Hindlimb muscle (tissue), 1 donor: ENCODE data around the gene CAPN11. TPM values are rescaled to one million over a fixed set of nuclear protein-coding genes. Genes with fewer than 3 reads are reported as not detected.
"Not testable (repeated sequence)": the region's sequence is repeated elsewhere in the genome, so short reads cannot be mapped to it uniquely, and the experiment has no call there.

Experiments used
- DNase-seq: peaks from one replicate; pipeline ENCODE4 v3.0.0-alpha.2; 2013
- polyA plus RNA-seq: library from polyadenylated mRNA; unstranded; fragments of 120-200 nt; gene quantifications from one replicate; pipeline ENCODE4 v1.2.1, GENCODE V29; 2013; ENCODE audit not compliant: insufficient read length

The CAPN11 gene
- polyA plus RNA-seq, 1 donor = 0.61 TPM

- DNase-seq = no peak
These were observed 25.2 kb downstream of the CAPN11 start for GRCh38 chr6:44183783-44184182.

GRCh38 chr6:44185356-44185755 is 26.7 kb downstream of the CAPN11 start:
- DNase-seq = not testable (repeated sequence)

GRCh38 chr6:44185953-44186634 is 27.5 kb downstream of the CAPN11 start:
- no peak for DNase-seq

- DNase-seq = no peak
These were observed 28.0 kb downstream of the CAPN11 start for GRCh38 chr6:44186635-44187025.

GRCh38 chr6:44188819-44189218 is 30.2 kb downstream of the CAPN11 start:
- no peak for DNase-seq

- no peak for DNase-seq
These were observed 30.6 kb downstream of the CAPN11 start for GRCh38 chr6:44189257-44189656.

- DNase-seq = no peak
These were observed 32.1 kb downstream of the CAPN11 start for GRCh38 chr6:44190715-44191114.

GRCh38 chr6:44192428-44193041 is 33.9 kb downstream of the CAPN11 start:
- no peak for DNase-seq

- DNase-seq = no peak
These were observed 34.8 kb downstream of the CAPN11 start for GRCh38 chr6:44193307-44193910.

GRCh38 chr6:44194326-44194725 is 35.7 kb downstream of the CAPN11 start:
- no peak for DNase-seq

- DNase-seq = not testable (repeated sequence)
These were observed 37.7 kb downstream of the CAPN11 start for GRCh38 chr6:44196351-44196750.

GRCh38 chr6:44198684-44199083 is 40.1 kb downstream of the CAPN11 start:
- DNase-seq = no peak

- DNase-seq = no peak
These were observed 41.3 kb downstream of the CAPN11 start for GRCh38 chr6:44199883-44200282.

GRCh38 chr6:44201200-44201599 is 42.6 kb downstream of the CAPN11 start:
- no peak for DNase-seq

GRCh38 chr6:44201638-44202303 is 43.2 kb downstream of the CAPN11 start:
- no peak for DNase-seq

- no peak for DNase-seq
These were observed 43.8 kb downstream of the CAPN11 start for GRCh38 chr6:44202332-44202971.

- no peak for DNase-seq
These were observed 44.5 kb downstream of the CAPN11 start for GRCh38 chr6:44202972-44203750.

- no peak for DNase-seq
These were observed 45.3 kb downstream of the CAPN11 start for GRCh38 chr6:44203955-44204354.

GRCh38 chr6:44207966-44208365 is 49.3 kb downstream of the CAPN11 start:
- no peak for DNase-seq

- DNase-seq = no peak
These were observed 52.7 kb downstream of the CAPN11 start for GRCh38 chr6:44211284-44211683.

GRCh38 chr6:44214307-44214706 is 55.7 kb downstream of the CAPN11 start:
- no peak for DNase-seq

- DNase-seq = peak; percentile 51
These were observed 58.2 kb downstream of the CAPN11 start, which contains the start of gene MYMX for GRCh38 chr6:44216677-44217331. TSS of gene MYMX (plus strand) at chr6:44216926. CDS start at chr6:44217472, 546 bp downstream.
